AG10803 (cell line): ENCODE measurements around the gene PNPLA6.

Experiments
- DNase-seq: peaks from one replicate; pipeline ENCODE4 v3.0.0; 2010; ENCODE audit warnings: low read depth
- H3K4me3 ChIP-seq: 2 replicates; pipeline ENCODE4 v1.5.1; 2011; ENCODE audit warnings: mild to moderate bottlenecking, low read length, control low read depth
- TF ChIP-seq, protein P1 (sequence below): conservative IDR thresholded peaks from 2 replicates; pipeline ENCODE4 v1.5.1; 2011; ENCODE audit warnings: mild to moderate bottlenecking, low read length, control low read depth, inconsistent platforms

PNPLA6 gene

DNA sequence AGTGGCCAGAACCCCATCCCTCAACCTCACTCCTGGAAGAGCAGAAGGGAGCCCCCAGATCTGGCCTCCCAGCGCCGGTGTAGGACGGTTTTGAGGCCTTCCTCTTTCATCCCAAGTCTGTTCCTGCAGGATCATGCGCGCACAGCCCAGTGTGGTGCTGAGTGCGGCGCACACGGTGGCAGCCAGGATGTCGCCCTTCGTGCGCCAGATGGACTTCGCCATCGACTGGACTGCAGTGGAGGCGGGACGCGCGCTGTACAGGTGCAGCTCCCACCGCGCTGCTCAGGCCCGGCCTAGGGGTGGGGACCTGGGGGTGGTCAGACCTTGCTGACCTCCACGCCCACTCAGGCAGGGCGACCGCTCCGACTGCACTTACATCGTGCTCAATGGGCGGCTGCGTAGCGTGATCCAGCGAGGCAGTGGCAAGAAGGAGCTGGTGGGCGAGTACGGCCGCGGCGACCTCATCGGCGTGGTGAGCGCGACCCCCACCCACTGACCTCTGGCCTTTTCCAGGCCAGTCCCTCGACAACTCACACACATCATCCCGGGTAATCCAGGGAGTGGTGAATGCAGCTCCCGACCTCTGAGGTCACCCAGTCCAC lies 14.8 kb downstream of the PNPLA6 start:
- DNase-seq, result no peak
- no peak overlapping the region for H3K4me3 ChIP-seq
- TF ChIP-seq, protein P1, sequence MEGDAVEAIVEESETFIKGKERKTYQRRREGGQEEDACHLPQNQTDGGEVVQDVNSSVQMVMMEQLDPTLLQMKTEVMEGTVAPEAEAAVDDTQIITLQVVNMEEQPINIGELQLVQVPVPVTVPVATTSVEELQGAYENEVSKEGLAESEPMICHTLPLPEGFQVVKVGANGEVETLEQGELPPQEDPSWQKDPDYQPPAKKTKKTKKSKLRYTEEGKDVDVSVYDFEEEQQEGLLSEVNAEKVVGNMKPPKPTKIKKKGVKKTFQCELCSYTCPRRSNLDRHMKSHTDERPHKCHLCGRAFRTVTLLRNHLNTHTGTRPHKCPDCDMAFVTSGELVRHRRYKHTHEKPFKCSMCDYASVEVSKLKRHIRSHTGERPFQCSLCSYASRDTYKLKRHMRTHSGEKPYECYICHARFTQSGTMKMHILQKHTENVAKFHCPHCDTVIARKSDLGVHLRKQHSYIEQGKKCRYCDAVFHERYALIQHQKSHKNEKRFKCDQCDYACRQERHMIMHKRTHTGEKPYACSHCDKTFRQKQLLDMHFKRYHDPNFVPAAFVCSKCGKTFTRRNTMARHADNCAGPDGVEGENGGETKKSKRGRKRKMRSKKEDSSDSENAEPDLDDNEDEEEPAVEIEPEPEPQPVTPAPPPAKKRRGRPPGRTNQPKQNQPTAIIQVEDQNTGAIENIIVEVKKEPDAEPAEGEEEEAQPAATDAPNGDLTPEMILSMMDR, result no peak

DNA sequence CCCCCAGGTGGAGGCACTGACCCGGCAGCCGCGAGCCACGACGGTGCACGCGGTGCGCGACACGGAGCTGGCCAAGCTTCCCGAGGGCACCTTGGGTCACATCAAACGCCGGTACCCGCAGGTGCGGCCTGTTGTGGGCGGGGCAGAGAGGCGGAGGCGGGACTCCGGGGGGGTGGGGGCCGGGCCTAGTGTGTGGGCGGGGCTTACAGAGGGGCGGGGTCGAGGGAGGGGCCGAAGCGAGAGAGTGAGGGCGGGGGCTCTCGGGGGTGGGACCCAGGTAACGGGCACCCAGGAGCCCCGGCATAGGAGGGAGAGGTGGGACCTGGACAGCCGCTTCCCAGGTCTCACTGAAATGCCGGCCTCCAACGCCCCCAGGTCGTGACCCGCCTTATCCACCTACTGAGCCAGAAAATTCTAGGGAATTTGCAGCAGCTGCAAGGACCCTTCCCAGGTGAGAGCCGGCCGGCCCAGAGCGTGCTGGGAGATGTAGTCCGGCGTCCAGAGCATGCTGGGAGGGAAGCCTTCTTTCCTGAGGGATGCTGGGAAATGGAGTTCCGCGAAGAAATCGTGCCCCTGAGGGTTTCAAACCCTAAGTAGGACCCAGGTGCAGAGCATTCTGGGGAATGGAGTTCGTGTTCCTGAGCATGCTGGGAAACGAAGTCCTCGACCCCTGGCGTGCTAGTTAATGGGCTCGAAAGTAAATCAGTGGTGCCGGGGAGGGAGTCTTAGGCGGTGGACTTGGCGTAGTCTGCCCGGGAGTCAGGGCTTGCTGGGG lies 15.7 kb downstream of the PNPLA6 start:
- TF ChIP-seq, protein P1, result no peak
- H3K4me3 ChIP-seq, result no peak overlapping the region
- no peak for DNase-seq

DNA sequence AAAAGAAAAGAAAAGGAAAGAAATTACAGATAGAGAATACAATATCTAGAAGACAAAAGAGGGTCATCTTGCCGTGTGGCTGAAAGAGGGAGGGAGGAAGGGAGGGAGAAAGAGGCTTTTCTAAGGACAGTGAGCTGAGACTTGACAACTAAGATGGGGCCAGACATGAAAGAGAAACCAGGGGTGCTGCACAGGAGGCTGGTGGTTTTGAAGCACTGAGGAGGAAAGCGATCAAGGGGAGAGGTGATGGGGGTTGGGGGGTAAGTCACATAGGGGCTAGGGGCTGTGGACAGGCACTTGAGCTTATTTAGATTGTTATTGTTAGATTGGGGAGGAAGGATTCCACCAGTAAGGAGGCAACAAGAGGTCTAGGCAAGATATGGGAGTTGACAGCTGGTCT lies 17.3 kb downstream of the PNPLA6 start:
- TF ChIP-seq, protein P1, result no peak
- DNase-seq, result no peak
- no peak overlapping the region for H3K4me3 ChIP-seq

DNA sequence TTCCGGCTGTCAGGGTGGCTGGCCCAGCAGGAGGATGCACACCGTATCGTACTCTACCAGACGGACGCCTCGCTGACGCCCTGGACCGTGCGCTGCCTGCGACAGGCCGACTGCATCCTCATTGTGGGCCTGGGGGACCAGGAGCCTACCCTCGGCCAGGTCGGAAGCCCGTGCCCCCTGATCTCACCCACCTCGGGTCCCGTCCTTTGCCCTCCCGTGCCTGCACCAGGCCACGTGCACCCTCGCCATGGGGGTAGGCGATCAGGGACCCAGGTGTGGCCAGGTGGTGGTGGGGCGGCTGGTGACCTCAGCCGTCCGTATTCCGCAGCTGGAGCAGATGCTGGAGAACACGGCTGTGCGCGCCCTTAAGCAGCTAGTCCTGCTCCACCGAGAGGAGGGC lies 19.0 kb downstream of the PNPLA6 start:
- H3K4me3 ChIP-seq, result no peak overlapping the region
- TF ChIP-seq, protein P1, result no peak
- no peak for DNase-seq

DNA sequence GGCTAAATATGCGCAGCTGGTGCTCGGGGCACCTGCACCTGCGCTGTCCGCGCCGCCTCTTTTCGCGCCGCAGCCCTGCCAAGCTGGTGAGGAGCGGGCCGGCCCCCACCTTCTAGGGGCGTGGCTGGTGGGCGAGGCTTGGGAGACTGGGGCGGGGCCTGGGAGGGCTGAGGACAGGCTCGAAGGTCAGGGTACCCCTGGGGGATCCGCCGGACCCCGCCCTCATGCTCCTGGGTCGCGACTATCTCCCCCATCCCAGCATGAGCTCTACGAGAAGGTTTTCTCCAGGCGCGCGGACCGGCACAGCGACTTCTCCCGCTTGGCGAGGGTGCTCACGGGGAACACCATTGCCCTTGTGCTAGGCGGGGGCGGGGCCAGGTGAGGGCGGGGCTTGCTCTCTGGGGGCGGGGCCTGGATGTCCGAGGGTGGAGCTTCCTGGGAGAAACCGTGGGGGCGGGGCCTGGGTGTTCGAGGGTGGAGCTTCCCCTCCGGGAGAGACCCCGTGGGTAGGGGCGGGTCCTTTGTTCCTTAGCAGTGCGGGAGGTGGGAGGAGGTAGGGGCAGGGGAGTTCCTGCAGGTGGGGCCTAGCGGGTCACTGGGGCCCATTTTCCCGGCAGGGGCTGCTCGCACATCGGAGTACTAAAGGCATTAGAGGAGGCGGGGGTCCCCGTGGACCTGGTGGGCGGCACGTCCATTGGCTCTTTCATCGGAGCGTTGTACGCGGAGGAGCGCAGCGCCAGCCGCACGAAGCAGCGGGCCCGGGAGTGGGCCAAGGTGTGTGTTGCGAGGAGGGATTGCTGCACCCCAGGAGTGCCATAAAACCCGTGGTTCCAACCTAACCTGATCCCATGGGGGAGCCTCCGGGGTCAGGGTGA lies 19.7 kb downstream of the PNPLA6 start:
- no peak for DNase-seq
- no peak overlapping the region for H3K4me3 ChIP-seq
- TF ChIP-seq, protein P1, result no peak

DNA sequence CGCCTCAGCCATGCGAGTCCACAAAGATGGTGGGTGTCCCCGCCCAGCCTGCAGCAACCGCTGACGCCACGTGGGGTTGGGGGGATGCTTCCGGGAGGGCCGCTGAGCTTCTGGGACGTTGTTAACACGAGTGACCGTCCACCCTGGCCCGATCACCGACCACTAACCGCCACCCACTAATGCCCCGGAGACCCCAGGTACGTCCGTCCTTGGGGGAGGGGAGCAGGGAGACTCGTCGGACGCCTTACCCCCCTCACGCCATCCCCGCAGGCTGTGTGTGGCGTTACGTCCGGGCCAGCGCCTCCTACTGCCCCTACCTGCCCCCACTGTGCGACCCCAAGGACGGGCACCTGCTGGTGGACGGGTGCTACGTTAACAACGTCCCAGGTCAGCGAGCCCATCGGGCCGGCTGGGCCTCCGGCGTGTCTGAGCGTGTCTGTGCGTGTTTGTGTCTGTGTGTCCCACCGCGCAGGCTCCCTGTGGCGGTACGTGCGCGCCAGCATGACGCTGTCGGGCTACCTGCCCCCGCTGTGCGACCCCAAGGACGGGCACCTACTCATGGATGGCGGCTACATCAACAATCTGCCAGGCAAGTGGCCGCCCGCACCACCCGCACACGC lies 21.3 kb downstream of the PNPLA6 start:
- TF ChIP-seq, protein P1, result no peak
- DNase-seq, result no peak
- no peak overlapping the region for H3K4me3 ChIP-seq
